Measurements from ENCODE around the gene ADGRD2.

- TF ChIP-seq, protein P1, sequence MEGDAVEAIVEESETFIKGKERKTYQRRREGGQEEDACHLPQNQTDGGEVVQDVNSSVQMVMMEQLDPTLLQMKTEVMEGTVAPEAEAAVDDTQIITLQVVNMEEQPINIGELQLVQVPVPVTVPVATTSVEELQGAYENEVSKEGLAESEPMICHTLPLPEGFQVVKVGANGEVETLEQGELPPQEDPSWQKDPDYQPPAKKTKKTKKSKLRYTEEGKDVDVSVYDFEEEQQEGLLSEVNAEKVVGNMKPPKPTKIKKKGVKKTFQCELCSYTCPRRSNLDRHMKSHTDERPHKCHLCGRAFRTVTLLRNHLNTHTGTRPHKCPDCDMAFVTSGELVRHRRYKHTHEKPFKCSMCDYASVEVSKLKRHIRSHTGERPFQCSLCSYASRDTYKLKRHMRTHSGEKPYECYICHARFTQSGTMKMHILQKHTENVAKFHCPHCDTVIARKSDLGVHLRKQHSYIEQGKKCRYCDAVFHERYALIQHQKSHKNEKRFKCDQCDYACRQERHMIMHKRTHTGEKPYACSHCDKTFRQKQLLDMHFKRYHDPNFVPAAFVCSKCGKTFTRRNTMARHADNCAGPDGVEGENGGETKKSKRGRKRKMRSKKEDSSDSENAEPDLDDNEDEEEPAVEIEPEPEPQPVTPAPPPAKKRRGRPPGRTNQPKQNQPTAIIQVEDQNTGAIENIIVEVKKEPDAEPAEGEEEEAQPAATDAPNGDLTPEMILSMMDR (IDR thresholded peaks at IDR 0.05) = no peak
- TF ChIP-seq POLR2A (IDR thresholded peaks at IDR 0.05) = no peak
These were observed 3.0 kb upstream of the ADGRD2 start for GRCh38 chr9:124447297-124447661.

Data from tibial nerve (tissue), 3 donors.